B cell (primary cell): ENCODE results near the gene BMF. TPM values are rescaled to one million over a fixed set of nuclear protein-coding genes. Genes with fewer than 3 reads are reported as not detected.

Experiments
- ATAC-seq: fragments of 200-7000 bp; cut with Tn5 transposase; one replicate; pipeline ENCODE4 v1.10.0; 2021; ENCODE audit warnings: low read depth, mild to moderate bottlenecking, moderate number of reproducible peaks, moderate library complexity
- CTCF ChIA-PET: fragments of 350-600 bp; sonication (Branson Sonifier 250); formaldehyde crosslinking; loops from one replicate; lab custom pipeline; 2021; ENCODE audit warnings: antibody characterized with exemption, inconsistent platforms; lab: Charles Lee
- POLR2A ChIA-PET: fragments of 350-600 bp; sonication (Branson Sonifier 250); formaldehyde crosslinking; loops from one replicate; lab custom pipeline; 2021; ENCODE audit warnings: antibody characterized with exemption; lab: Charles Lee
- DNase-seq: peaks from one replicate; pipeline ENCODE4 v3.0.0; 2013
- H2AFZ ChIP-seq: 2 replicates; pipeline ENCODE4 v1.6.1; 2012; ENCODE audit warnings: mild to moderate bottlenecking, low read depth, low read length; ENCODE audit not compliant: insufficient read depth, poor library complexity, severe bottlenecking
- H3K27ac ChIP-seq, 2 donors: 1 replicate in 1 of 2; 2 replicates in 1 of 2; pipeline ENCODE4 v1.5.1; 2012 to 2013; ENCODE audit warnings: low read length in 2 of 2, mild to moderate bottlenecking in 2 of 2, moderate library complexity in 1 of 2
- H3K27me3 ChIP-seq, 4 experiments: fragments of 200-600 bp in 1 of 4; sonication (generic) in 1 of 4; replicated peaks in 1 of 4; 1 replicate in 2 of 4; 2 replicates in 2 of 4; pipeline versions ENCODE4 v1.6.1 to v1.7.0; 2013 to 2016; ENCODE audit warnings: low read length in 3 of 4, mild to moderate bottlenecking in 2 of 4, mixed read lengths in 1 of 4, moderate library complexity in 1 of 4; ENCODE audit not compliant: insufficient read depth in 4 of 4, control insufficient read depth in 3 of 4; ENCODE audit errors: control extremely low read depth in 1 of 4
- H3K36me3 ChIP-seq, 2 experiments: replicated peaks in 1 of 2; 1 replicate in 1 of 2; 2 replicates in 1 of 2; pipeline versions ENCODE4 v1.6.1 to v1.7.1; 2013; ENCODE audit warnings: low read length in 1 of 2; ENCODE audit not compliant: insufficient read depth in 2 of 2, control insufficient read depth in 1 of 2; ENCODE audit errors: control extremely low read depth in 1 of 2, extremely low read depth in 1 of 2
- H3K4me1 ChIP-seq, 2 donors: fragments of 200-600 bp in 1 of 2; sonication (generic) in 1 of 2; 1 replicate in 1 of 2; 2 replicates in 1 of 2; pipeline versions ENCODE4 v1.5.1 to v1.6.1; 2013 to 2017; ENCODE audit warnings: low read length in 2 of 2; ENCODE audit not compliant: control insufficient read depth in 2 of 2, insufficient read depth in 2 of 2
- H3K4me2 ChIP-seq: replicated peaks from 2 replicates; pipeline ENCODE3; 2012; ENCODE audit warnings: mild to moderate bottlenecking, low read depth, low read length; ENCODE audit not compliant: poor library complexity, severe bottlenecking
- H3K4me3 ChIP-seq, 5 experiments: fragments of 200-600 bp in 1 of 5; sonication (generic) in 1 of 5; 1 replicate in 3 of 5; 2 replicates in 2 of 5; pipeline versions ENCODE4 v1.5.1 to v1.7.0; 2011 to 2016; ENCODE audit warnings: low read length in 4 of 5, mild to moderate bottlenecking in 4 of 5, low read depth in 2 of 5, control low read depth in 1 of 5, moderate library complexity in 1 of 5; ENCODE audit not compliant: insufficient read depth in 1 of 5; ENCODE audit errors: control extremely low read depth in 1 of 5, extremely low read depth in 1 of 5
- H3K79me2 ChIP-seq: fragments of 200-600 bp; sonication (generic); one replicate; pipeline ENCODE4 v1.6.0; 2016; ENCODE audit warnings: low read length; ENCODE audit not compliant: control insufficient read depth, insufficient read depth
- H3K9ac ChIP-seq: fragments of 200-600 bp; sonication (generic); 2 replicates; pipeline ENCODE4 v1.6.1; 2017; ENCODE audit warnings: mild to moderate bottlenecking, low read length, moderate library complexity
- H3K9me3 ChIP-seq, 3 donors: one replicate each; pipeline versions ENCODE4 v1.6.1 to v1.7.1; 2013; ENCODE audit warnings: low read length in 2 of 3; ENCODE audit not compliant: control insufficient read depth in 2 of 3, insufficient read depth in 1 of 3; ENCODE audit errors: control extremely low read depth in 1 of 3
- H4K20me1 ChIP-seq: 2 replicates; pipeline ENCODE4 v1.6.0; 2012; ENCODE audit warnings: mild to moderate bottlenecking, low read length; ENCODE audit not compliant: insufficient read depth, control insufficient read depth, poor library complexity, severe bottlenecking
- H3K27ac Mint-ChIP-seq: one replicate; pipeline ENCODE4 v1.8.0; 2021; ENCODE audit warnings: mixed read lengths
- H3K27me3 Mint-ChIP-seq: one replicate; pipeline ENCODE4 v1.8.0; 2021; ENCODE audit warnings: mixed read lengths
- H3K4me1 Mint-ChIP-seq: one replicate; pipeline ENCODE4 v1.8.0; 2021; ENCODE audit warnings: mixed read lengths
- H3K4me3 Mint-ChIP-seq: one replicate; pipeline ENCODE4 v1.8.0; 2021; ENCODE audit warnings: mixed read lengths
- H3K9me3 Mint-ChIP-seq: one replicate; pipeline ENCODE4 v1.8.0; 2022; ENCODE audit warnings: mixed read lengths; ENCODE audit not compliant: insufficient read depth
- CTCF ChIP-seq: fragments of 200-600 bp; IDR thresholded peaks from one replicate; pipeline ENCODE4 v1.8.0; 2022; ENCODE audit warnings: antibody characterized with exemption, mild to moderate bottlenecking
- EZH2 ChIP-seq: IDR thresholded peaks from 2 replicates; pipeline ENCODE4 v1.6.1; 2012; ENCODE audit warnings: borderline replicate concordance, low read depth, mild to moderate bottlenecking, moderate library complexity, low read length; ENCODE audit not compliant: insufficient read depth, poor library complexity, severe bottlenecking
- WGBS: methylation state at CpG from one replicate; pipeline ENCODE4 v1.1.5; 2013; ENCODE audit warnings: missing lambda C conversion rate; ENCODE audit not compliant: insufficient coverage; 5-methylcytosine and 5-hydroxymethylcytosine counted together
- intact Hi-C: fragments of 100-400 bp; cut with micrococcal nuclease; formaldehyde crosslinking; loops from one replicate; pipeline ENCODE4 v1.10.0; 2022
- polyA plus RNA-seq: library from polyadenylated mRNA; depleted of rRNA; stranded (reverse); fragments of >200 nt; gene quantifications from 2 replicates; pipeline ENCODE4 v1.2.3, GENCODE V29; 2012
- total RNA-seq, 2 donors: library from RNA; stranded (reverse); fragments of 120-200 nt in 1 of 2; gene quantifications; 1 replicate in 1 of 2; 2 replicates in 1 of 2; pipeline versions ENCODE4 v1.2.3 to v1.2.4, GENCODE V29; 2013 to 2022

The BMF gene
- total and polyA plus RNA-seq, 2 donors (not counting 1 experiment from before 2014, with no cell fraction given), result 43.2 to 343 TPM

GRCh38 chr15:40100123-40100946 is 8.3 kb downstream of the BMF start:
- peaks cover 68% of the 10 kb centered on the region for H3K79me2 ChIP-seq
- H3K9me3 ChIP-seq, result no peaks in the 10 kb centered on the region
- Mint-ChIP-seq H3K9me3 (no peaks in the 10 kb centered on the region), H3K27ac (peak overlapping the region; percentile 95), H3K4me1 (peaks cover 93% of the 10 kb centered on the region), H3K27me3 (no peaks in the 10 kb centered on the region), H3K4me3 (peak overlapping the region; percentile 85)
- DNase-seq, result no peak
- TF ChIP-seq EZH2, result no peak
- no peak for TF ChIP-seq CTCF
- H3K4me1 ChIP-seq, result peaks cover 100% of the 10 kb centered on the region in 2 donors
- CTCF ChIA-PET, result interaction anchor here (0.5 to 33.4 kb wide), 11 partner anchors 5 to 209 kb away, joined by 3 to 934 read pairs (median 4); partner anchors contain the start of genes BMF and SRP14
- H3K9ac ChIP-seq, result peak overlapping the region; percentile 25
- no peak overlapping the region for H2AFZ ChIP-seq
- intact Hi-C loops, result no loop called here
- peaks cover 0 to 44% of the 10 kb centered on the region in 2 experiments for H3K36me3 ChIP-seq
- H3K27ac ChIP-seq, result peak overlapping the region; percentile 99 to 100
- peak overlapping the region in 1 of 5 experiments; percentile 26 for H3K4me3 ChIP-seq
- H3K4me2 ChIP-seq, result peak overlapping the region; percentile 84
- H3K27me3 ChIP-seq, result no peaks in the 10 kb centered on the region
- ATAC-seq, result no peak
- no peaks in the 10 kb centered on the region for H4K20me1 ChIP-seq
- 79% methylated on average over 11 of the region's 13 CpGs for WGBS
- POLR2A ChIA-PET, result interaction anchor here (1.1 to 15.7 kb wide), 9 partner anchors 6 to 54 kb away, joined by 3 to 324 read pairs (median 17); partner anchors contain the start of gene BMF
